Endometrium (tissue), 2 donors: Measurements from ENCODE around the gene CDKN2D.
"Not testable (repeated sequence)": the region's sequence is repeated elsewhere in the genome, so short reads cannot be mapped to it uniquely, and the experiment has no call there.

Experiments
- FAIRE-seq: peaks from 2 replicates; lab custom pipeline; 2012; peaks lifted over from hg19 to GRCh38; lab: Jason Lieb, UNC
- donor health status: control.
- donor health status: control.

CDKN2D gene

GRCh38 chr19:10551698-10552301 is 17.0 kb downstream of the CDKN2D start:
- no peak for FAIRE-seq

DNA sequence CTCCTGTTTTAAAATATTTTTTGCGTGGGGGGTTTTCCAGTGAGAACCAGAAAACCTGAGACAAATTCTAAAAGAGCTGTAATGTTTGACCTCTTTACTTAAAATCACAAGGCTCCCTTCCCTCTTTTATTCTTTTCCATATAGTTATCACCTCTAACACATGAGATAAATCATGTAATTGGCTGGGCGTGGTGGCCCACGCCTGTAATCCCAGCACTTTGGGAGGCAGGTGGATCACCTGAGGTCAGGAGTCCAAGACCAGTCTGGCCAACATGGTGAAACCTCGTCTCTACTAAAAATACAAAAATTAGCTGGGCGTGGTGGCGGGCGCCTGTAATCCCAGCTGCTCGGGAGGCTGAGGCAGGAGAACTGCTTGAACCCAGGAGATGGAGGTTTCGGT is 17.8 kb downstream of the CDKN2D start:
- not testable (repeated sequence) for FAIRE-seq

- FAIRE-seq = no peak
Observed at GRCh38 chr19:10550336-10550735, 18.4 kb downstream of the CDKN2D start.

DNA sequence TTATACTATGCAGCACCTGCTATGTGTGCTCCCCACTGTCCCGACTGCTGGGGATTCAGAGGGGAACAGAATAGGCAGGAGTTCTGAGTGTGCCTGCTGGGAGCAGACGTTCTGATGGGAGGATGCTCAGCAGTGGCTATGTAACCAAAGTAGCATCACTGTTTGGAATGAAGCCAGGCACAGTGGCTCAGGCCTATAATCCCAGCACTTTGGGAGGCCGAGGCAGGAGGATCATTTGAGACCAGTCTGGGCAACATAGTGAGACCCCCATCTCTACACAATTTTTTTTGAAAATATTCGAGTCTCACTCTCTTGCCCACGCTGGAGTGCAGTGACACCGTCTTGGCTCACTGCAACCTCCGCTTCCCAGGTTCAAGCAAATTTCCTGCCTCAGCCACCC is 19.0 kb downstream of the CDKN2D start:
- FAIRE-seq = no peak

DNA sequence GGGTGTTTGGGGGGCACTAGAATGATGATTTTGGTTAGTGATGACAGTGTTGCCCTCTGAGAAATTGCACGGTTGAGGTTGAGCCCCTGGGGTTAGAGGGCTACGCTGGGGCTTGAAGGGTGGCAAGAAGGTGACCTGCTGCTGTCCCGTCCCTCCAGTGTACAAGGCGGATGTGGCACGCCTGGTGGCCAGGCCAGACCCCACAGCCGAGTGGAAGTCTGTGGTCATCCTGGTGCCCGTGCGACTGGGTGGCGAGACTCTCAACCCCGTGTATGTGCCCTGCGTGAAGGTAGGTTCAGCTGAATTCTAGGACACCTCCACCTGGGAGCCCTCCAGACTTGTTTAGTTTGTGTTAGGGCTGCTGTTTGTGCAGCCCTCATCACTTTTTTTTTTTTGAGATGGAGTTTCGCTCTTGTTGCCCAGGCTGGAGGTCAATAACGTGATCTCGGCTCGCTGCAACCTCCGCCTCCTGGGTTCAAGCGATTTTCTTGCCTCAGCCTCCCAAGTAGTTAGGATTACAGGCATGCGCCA is 20.0 kb downstream of the CDKN2D start:
- no peak for FAIRE-seq

DNA sequence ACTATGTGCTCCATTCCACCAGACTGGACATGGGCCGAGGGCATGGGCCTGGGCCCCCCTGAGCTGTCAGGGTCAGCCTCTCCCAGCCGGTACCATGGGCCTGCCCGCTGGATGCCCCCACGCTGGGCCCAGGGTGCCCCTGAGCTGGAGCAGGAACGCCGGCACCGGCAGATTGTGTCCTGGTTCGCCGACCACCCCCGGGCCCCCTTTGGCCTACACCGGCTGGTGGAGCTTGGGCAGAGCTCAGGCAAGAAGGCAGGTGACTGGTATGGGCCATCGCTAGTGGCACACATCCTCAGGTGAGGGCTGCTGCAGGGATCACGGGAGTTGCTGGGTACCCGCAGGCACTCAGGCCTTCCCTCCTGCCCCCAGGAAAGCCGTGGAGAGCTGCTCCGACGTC is 22.0 kb downstream of the CDKN2D start:
- no peak for FAIRE-seq

- no peak for FAIRE-seq
Observed at GRCh38 chr19:10544753-10545251, 24.0 kb downstream of the CDKN2D start.

DNA sequence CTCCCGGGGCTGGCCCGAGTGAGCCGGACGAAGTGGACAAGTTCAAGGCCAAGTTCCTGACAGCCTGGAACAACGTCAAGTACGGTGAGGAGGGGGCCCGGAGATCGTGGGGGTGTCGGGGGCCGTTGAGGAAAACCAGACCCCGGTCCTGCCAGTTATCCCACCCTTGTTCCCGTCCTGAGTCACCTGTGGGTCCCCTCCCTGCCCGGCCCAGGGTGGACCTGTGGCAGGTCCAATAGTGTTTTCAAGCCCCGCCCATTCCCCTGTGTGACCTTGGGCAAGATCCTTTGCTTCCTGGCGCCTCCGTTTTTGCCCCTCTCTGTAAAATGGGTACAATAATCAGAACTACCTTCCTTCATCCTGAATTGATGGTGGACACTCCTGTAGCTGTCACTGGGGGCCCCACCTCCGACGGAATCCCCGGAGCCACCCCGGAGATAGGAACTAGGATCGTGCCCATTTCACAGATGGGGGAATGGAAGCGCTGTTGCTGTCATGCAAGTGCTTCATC is 24.5 kb downstream of the CDKN2D start:
- no peak for FAIRE-seq

DNA sequence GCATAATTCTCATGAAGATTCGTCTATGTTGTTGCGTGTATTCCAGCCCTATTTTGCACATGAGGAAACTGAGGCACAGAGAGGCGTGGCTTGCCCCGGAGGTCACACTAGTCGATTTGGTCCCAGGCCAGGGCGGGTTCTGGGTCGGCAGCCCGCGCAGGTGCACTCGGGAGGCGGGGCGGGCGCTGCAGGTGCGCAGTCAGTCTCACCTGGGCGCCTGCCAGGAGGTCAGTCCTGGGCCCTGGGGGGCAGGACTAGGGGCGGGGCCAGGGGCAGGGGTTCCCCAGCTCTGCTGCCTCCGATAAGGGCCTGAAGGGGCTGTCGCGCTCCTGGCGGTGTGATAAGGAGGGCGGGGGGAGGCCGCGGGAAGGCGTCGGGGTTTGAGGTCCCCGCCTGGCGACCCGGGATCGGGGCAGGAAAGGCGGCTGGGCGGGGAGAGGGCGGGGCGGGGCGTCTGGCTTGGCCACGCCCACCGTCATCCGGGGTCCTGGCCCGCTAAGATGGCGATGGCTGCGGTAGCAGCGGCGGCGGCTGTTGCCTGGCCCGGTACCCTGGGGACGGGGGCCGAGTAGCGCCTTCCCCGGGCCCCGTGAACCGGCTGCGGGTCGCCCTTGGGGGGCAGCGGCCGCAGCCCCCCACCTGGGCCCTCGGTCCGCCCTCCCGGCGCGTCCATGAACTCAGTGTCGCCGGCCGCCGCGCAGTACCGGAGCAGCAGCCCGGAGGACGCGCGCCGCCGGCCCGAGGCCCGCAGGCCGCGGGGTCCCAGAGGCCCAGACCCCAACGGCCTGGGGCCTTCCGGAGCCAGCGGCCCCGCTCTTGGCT is 25.1 kb downstream of the CDKN2D start, which contains the start of gene ATG4D:
TSS of gene ATG4D (plus strand) at position 485 of the 822 bp plus-strand sequence. CDS start at position 672, 187 bp downstream.
- no peak for FAIRE-seq

- no peak for FAIRE-seq
Observed at GRCh38 chr19:10543059-10543419, 25.7 kb downstream of the CDKN2D start.

- not testable (repeated sequence) for FAIRE-seq
Observed at GRCh38 chr19:10539016-10539415, 29.8 kb downstream of the CDKN2D start.

DNA sequence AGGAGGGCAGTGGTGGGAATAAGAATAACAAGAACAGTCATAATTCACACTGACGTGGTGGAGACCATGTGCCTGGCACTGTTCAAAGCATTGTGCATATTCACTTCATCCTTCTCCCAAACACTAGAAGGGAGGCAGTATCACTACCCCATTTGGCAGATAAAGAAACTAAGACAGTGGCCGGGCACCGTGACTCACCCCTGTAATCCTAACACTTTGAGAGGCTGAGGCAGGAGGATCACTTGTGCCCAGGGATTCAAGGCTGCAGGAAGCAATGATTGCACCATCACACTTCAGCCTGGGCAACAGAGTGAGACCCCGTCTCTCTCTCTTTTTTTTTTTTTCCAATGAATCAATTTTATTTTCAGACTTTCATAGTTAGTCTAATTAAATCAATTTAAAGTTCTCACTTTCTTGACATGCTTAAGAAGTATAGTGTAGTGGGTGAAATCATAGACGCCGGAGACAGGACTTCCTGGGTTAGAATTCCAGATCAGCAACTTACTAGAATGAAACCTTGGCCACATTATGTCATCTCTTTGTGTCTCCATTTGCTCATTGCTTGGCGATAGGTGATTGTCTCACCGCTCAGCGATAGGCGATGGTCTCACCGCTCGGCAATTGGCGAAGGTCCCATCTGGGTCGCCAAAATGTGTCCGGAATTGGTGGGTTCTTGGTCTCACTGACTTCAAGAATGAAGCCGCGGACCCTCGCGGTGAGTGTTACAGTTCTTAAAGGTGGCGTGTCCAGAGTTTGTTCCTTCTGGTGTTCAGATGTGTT is 30.4 kb downstream of the CDKN2D start:
- no peak for FAIRE-seq

- no peak for FAIRE-seq
Observed at GRCh38 chr19:10537668-10538067, 31.1 kb downstream of the CDKN2D start.

DNA sequence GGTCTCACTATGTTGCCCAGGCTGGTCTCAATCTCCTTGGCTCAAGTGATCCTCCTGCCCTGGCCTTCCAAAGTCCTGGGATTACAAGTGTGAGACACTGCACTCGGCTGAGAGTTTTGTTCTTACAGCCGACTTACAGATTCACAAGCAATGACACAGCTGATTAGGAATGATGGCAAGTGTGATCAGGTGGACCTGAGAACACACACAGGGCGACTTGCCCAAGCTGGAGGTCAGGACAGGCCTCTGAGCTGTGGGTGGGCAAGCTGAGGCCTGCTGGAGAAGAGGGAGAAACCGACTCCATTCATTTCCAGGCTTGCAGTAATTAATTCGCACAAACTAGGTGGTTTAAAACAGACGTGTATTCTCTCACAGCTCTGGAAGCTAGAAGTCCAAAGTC is 33.2 kb downstream of the CDKN2D start:
- FAIRE-seq = no peak

DNA sequence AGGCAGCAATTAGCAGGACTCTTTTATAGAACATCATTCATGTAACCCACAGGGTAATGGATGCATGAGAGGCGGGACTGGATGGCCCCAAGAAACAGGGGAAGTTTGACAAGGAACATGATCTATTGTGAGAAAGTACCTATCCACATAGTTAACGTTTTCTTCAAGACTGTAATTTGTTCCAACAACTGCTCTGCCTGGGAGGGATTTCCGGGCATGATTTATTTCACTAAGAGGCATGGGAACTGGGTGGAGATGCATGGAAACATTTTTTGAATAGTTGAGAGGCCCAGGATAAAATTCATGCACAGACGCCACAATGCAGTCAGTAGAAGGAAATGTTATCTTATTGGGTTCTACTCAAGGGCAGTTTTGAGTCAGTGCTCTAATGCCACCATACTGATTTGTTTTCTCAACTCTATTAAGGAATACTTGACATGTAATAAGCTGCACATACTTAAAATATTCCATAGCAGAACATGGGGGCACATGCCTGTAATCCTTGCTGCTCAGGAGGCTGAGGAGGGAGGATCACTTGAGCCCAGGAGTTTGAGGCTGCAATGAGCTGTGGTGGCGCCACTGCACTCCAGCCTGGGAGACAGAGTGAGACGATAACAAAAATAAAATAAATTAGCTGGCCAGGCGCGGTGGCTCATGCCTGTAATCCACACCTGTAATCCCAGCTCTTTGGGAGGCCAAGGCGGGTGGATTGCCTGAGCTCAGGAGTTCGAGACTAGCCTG is 35.0 kb downstream of the CDKN2D start:
- no peak for FAIRE-seq

DNA sequence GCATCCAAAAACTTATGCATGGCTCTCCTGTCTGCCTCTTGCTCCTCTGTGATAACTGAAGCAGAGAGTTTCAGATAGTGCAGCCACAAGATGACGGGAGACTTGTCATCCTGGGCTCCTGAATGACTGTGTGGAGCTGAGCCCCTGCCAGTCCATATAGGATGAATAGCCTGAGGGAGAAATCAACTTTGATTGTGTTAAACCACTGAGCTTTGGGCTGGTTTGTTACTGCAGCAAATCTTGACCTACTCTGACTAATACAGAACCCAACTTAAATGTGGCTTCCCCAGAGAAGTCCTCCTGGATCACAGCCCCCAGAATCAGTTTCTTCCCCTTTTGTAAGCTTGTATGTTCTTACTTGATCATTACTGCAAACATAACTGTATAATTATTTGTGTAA is 36.3 kb downstream of the CDKN2D start:
- FAIRE-seq = no peak

DNA sequence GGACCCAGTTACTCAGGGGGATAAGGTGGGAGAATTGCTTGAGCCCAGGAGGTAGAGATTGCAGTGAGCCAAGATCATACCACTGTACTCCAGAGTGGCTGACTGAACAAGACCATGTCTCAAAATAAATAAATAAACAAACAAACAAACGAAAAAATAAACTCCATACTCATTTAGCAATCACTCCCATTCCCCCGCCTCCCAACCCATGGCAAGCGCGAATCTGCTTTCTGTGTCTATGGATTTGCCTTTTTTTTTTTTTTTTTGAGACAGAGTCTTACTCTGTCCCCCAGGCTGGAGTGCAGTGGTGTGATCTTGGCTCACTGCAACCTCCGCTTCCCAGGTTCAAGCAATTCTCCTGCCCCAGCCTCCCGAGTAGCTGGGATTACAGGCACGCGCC is 41.9 kb downstream of the CDKN2D start:
- not testable (repeated sequence) for FAIRE-seq

- FAIRE-seq = no peak
Observed at GRCh38 chr19:10525636-10526035, 43.1 kb downstream of the CDKN2D start.

DNA sequence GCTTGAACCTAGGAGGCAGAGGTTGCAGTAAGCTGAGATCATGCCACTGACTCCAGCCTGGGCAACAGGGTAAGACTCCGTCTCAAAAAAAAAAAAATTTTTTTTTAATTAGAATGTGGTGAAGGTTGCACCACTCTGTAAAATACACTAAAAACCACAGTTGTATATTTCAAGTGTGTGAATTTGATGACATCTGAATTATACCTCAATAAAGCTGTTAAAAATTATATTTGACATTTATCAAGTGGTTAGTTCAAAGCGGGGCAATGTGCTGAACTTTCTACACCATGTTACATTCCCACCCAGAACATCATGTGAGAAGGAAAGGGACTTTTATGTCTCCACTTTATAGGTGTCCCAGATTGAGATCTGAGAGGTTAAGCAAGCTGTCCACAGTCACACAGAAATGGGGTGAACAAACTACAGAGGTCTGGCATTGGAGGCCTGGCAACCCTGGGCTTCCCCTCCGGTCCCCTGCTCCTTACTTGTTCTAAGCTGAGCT is 45.6 kb downstream of the CDKN2D start:
- no peak for FAIRE-seq

- FAIRE-seq = no peak
Observed at GRCh38 chr19:10521461-10522171, 47.2 kb downstream of the CDKN2D start.
